Measurements from ENCODE around the gene LRRC8A. TPM values are rescaled to one million over a fixed set of nuclear protein-coding genes. Genes with fewer than 3 reads are reported as not detected.

The LRRC8A gene
- total and polyA plus RNA-seq, 2 experiments from 2014 or later, result 37.3 to 80.5 TPM

GRCh38 chr9:128895556-128895955 is 13.6 kb downstream of the LRRC8A start:
- no peak overlapping the region for H3K4me3 Mint-ChIP-seq
- no peak overlapping the region for H3K4me3 ChIP-seq
- peak overlapping the region; percentile 15; the same call in 1 of the 2 replicates for H3K27ac Mint-ChIP-seq

More at GRCh38 chr9:128895556-128895955, 13.6 kb downstream of the LRRC8A start:
- Histone ChIP-seq H3F3A (replicated peaks; ENCODE audit: low read depth) (0 out of 2 replicates have a peak, but pooled peaks cover 3% of the 10 kb centered on the region), H3K4me2 (no peak overlapping the region), H3K36me3 (ENCODE audit: insufficient read depth) (peaks cover 11% of the 10 kb centered on the region), H3K4me1 (ENCODE audit: insufficient read depth) (peaks cover 11% of the 10 kb centered on the region; the same call in 1 of the 2 replicates), H3K27me3 (ENCODE audit: insufficient read depth) (no peaks in the 10 kb centered on the region), H4K20me1 (replicated peaks; ENCODE audit: insufficient read depth) (peaks cover 36% of the 10 kb centered on the region), H3K9me2 (ENCODE audit: insufficient read depth) (no peaks in the 10 kb centered on the region), H3K27ac (ENCODE audit: low read depth) (no peak overlapping the region; the same call in 1 of the 2 replicates), H3K79me2 (replicated peaks; ENCODE audit: insufficient read depth) (peaks cover 70% of the 10 kb centered on the region), H2AFZ (no peak overlapping the region)
- TF ChIP-seq ZNF331 (CRISPR knock-in tag; IDR thresholded peaks at IDR 0.05; ENCODE audit: low read depth) (no peak), CTCF (conservative IDR thresholded peaks at IDR 0.05; ENCODE audit: low read depth in 2 of 2) (no peak), ZNF462 (CRISPR knock-in tag; IDR thresholded peaks at IDR 0.05) (no peak), REST (IDR thresholded peaks at IDR 0.05; ENCODE audit: unreplicated experiment) (no peak), STAT1 (IDR thresholded peaks at IDR 0.05; ENCODE audit: unreplicated experiment) (no peak)
- Mint-ChIP-seq H3K9me3 (no peaks in the 10 kb centered on the region), H3K4me1 (peaks cover 44% of the 10 kb centered on the region), H3K36me3 (ENCODE audit: low read depth) (peaks cover 54% of the 10 kb centered on the region), H3K27me3 (ENCODE audit: insufficient read depth, low read depth, poor library complexity) (peaks cover 4% of the 10 kb centered on the region)
- ATAC-seq, result peak; percentile 90
- DNase-seq (ENCODE audit: low spot score), result peak; percentile 54
